ENCODE data around the gene ADRA2C. TPM values are rescaled to one million over a fixed set of nuclear protein-coding genes. Genes with fewer than 3 reads are reported as not detected.

Gene ADRA2C
- total and polyA plus RNA-seq, 2 experiments from 2014 or later, result 3.0 to 16.6 TPM

- TF ChIP-seq, protein P1, sequence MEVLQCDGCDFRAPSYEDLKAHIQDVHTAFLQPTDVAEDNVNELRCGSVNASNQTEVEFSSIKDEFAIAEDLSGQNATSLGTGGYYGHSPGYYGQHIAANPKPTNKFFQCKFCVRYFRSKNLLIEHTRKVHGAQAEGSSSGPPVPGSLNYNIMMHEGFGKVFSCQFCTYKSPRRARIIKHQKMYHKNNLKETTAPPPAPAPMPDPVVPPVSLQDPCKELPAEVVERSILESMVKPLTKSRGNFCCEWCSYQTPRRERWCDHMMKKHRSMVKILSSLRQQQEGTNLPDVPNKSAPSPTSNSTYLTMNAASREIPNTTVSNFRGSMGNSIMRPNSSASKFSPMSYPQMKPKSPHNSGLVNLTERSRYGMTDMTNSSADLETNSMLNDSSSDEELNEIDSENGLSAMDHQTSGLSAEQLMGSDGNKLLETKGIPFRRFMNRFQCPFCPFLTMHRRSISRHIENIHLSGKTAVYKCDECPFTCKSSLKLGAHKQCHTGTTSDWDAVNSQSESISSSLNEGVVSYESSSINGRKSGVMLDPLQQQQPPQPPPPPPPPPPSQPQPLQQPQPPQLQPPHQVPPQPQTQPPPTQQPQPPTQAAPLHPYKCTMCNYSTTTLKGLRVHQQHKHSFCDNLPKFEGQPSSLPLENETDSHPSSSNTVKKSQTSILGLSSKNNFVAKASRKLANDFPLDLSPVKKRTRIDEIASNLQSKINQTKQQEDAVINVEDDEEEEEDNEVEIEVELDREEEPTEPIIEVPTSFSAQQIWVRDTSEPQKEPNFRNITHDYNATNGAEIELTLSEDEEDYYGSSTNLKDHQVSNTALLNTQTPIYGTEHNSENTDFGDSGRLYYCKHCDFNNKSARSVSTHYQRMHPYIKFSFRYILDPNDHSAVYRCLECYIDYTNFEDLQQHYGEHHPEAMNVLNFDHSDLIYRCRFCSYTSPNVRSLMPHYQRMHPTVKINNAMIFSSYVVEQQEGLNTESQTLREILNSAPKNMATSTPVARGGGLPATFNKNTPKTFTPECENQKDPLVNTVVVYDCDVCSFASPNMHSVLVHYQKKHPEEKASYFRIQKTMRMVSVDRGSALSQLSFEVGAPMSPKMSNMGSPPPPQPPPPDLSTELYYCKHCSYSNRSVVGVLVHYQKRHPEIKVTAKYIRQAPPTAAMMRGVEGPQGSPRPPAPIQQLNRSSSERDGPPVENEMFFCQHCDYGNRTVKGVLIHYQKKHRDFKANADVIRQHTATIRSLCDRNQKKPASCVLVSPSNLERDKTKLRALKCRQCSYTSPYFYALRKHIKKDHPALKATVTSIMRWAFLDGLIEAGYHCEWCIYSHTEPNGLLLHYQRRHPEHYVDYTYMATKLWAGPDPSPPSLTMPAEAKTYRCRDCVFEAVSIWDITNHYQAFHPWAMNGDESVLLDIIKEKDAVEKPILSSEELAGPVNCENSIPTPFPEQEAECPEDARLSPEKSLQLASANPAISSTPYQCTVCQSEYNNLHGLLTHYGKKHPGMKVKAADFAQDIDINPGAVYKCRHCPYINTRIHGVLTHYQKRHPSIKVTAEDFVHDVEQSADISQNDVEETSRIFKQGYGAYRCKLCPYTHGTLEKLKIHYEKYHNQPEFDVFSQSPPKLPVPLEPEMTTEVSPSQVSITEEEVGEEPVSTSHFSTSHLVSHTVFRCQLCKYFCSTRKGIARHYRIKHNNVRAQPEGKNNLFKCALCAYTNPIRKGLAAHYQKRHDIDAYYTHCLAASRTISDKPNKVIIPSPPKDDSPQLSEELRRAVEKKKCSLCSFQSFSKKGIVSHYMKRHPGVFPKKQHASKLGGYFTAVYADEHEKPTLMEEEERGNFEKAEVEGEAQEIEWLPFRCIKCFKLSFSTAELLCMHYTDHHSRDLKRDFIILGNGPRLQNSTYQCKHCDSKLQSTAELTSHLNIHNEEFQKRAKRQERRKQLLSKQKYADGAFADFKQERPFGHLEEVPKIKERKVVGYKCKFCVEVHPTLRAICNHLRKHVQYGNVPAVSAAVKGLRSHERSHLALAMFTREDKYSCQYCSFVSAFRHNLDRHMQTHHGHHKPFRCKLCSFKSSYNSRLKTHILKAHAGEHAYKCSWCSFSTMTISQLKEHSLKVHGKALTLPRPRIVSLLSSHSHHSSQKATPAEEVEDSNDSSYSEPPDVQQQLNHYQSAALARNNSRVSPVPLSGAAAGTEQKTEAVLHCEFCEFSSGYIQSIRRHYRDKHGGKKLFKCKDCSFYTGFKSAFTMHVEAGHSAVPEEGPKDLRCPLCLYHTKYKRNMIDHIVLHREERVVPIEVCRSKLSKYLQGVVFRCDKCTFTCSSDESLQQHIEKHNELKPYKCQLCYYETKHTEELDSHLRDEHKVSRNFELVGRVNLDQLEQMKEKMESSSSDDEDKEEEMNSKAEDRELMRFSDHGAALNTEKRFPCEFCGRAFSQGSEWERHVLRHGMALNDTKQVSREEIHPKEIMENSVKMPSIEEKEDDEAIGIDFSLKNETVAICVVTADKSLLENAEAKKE (CRISPR knock-in tag; IDR thresholded peaks at IDR 0.05), result no peak
- TF ChIP-seq EZH2 (IDR thresholded peaks at IDR 0.05; ENCODE audit: low read depth, unreplicated experiment), result no peak
- no peak for TF ChIP-seq ZNF331 (CRISPR knock-in tag; IDR thresholded peaks at IDR 0.05; ENCODE audit: low read depth)
- no peak for TF ChIP-seq ETS1 (IDR thresholded peaks at IDR 0.05)
- no peak for TF ChIP-seq JUNB (IDR thresholded peaks at IDR 0.05; ENCODE audit: unreplicated experiment)
- TF ChIP-seq, protein P2, sequence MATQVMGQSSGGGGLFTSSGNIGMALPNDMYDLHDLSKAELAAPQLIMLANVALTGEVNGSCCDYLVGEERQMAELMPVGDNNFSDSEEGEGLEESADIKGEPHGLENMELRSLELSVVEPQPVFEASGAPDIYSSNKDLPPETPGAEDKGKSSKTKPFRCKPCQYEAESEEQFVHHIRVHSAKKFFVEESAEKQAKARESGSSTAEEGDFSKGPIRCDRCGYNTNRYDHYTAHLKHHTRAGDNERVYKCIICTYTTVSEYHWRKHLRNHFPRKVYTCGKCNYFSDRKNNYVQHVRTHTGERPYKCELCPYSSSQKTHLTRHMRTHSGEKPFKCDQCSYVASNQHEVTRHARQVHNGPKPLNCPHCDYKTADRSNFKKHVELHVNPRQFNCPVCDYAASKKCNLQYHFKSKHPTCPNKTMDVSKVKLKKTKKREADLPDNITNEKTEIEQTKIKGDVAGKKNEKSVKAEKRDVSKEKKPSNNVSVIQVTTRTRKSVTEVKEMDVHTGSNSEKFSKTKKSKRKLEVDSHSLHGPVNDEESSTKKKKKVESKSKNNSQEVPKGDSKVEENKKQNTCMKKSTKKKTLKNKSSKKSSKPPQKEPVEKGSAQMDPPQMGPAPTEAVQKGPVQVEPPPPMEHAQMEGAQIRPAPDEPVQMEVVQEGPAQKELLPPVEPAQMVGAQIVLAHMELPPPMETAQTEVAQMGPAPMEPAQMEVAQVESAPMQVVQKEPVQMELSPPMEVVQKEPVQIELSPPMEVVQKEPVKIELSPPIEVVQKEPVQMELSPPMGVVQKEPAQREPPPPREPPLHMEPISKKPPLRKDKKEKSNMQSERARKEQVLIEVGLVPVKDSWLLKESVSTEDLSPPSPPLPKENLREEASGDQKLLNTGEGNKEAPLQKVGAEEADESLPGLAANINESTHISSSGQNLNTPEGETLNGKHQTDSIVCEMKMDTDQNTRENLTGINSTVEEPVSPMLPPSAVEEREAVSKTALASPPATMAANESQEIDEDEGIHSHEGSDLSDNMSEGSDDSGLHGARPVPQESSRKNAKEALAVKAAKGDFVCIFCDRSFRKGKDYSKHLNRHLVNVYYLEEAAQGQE (IDR thresholded peaks at IDR 0.05; ENCODE audit: unreplicated experiment), result no peak
- TF ChIP-seq POLR2AphosphoS5 (IDR thresholded peaks at IDR 0.05; ENCODE audit: low read depth), result no peak
Observed at GRCh38 chr4:3770323-3771163, 4.4 kb downstream of the ADRA2C start (continued).

Measured in GM23338 (cell line).